IMR-90 (cell line): ENCODE data around the gene COL5A2. TPM values are rescaled to one million over a fixed set of nuclear protein-coding genes. Genes with fewer than 3 reads are reported as not detected.
A peak's percentile ranks its signal among the peaks of the same experiment; 100 is the strongest.

Source experiments
- ATAC-seq: fragments of 200-7000 bp; cut with Tn5 transposase; 2 replicates; pipeline ENCODE4 v1.9.1; 2020; ENCODE audit warnings: low read depth, mild to moderate bottlenecking, moderate library complexity
- BruUV-seq: library from RNA; stranded (reverse); fragments of 400-500 nt; replicated peaks from 2 replicates; lab custom pipeline; 2021; lab: Mats Ljungman, UMichigan
- CTCF ChIA-PET: fragments of 300-600 bp; formaldehyde crosslinking; extraction: SDS; loops from one replicate; lab custom pipeline; 2021; ENCODE audit warnings: antibody characterized with exemption; lab: Yijun Ruan, JAX
- POLR2A ChIA-PET: fragments of 300-600 bp; sonication (Branson Sonifier 250); formaldehyde crosslinking; loops from one replicate; lab custom pipeline; 2022; ENCODE audit warnings: antibody characterized with exemption; ENCODE audit not compliant: unreplicated experiment; lab: Charles Lee
- DNase-seq: peaks from one replicate; pipeline ENCODE4 v3.0.0; 2013
- H2AFZ ChIP-seq: replicated peaks from 2 replicates; pipeline ENCODE3; 2013; ENCODE audit warnings: low read length, mild to moderate bottlenecking; ENCODE audit not compliant: poor library complexity
- H2AK5ac ChIP-seq: 2 replicates; pipeline ENCODE4 v1.6.1; 2013; ENCODE audit warnings: low read depth, low read length, inconsistent platforms
- H2AK9ac ChIP-seq: replicated peaks from 2 replicates; pipeline ENCODE3; 2013; ENCODE audit warnings: mild to moderate bottlenecking, low read depth, low read length, moderate library complexity; ENCODE audit not compliant: poor library complexity
- H2BK120ac ChIP-seq: 2 replicates; pipeline ENCODE4 v1.6.1; 2013; ENCODE audit warnings: low read depth, low read length, inconsistent platforms
- H2BK15ac ChIP-seq: 3 replicates; pipeline ENCODE4 v1.6.1; 2013; ENCODE audit warnings: low read depth, low read length, inconsistent platforms
- H2BK20ac ChIP-seq: 2 replicates; pipeline ENCODE4 v1.6.1; 2013; ENCODE audit warnings: low read depth, mild to moderate bottlenecking, inconsistent platforms, low read length, moderate library complexity
- H2BK5ac ChIP-seq: 2 replicates; pipeline ENCODE4 v1.6.1; 2013; ENCODE audit warnings: mild to moderate bottlenecking, low read depth, low read length, inconsistent platforms; ENCODE audit not compliant: poor library complexity, severe bottlenecking
- H3K14ac ChIP-seq: replicated peaks from 2 replicates; pipeline ENCODE4 v1.6.1; 2013; ENCODE audit warnings: low read depth, low read length, inconsistent platforms
- H3K18ac ChIP-seq: 2 replicates; pipeline ENCODE4 v1.6.1; 2013; ENCODE audit warnings: low read depth, low read length, control low read depth
- H3K23ac ChIP-seq: 2 replicates; pipeline ENCODE4 v1.6.1; 2013; ENCODE audit warnings: low read depth, low read length, inconsistent platforms
- H3K27ac ChIP-seq: 2 replicates; pipeline ENCODE4 v1.5.1; 2013; ENCODE audit warnings: mild to moderate bottlenecking, control low read depth, low read length; ENCODE audit not compliant: insufficient read depth
- H3K27me3 ChIP-seq: 2 replicates; pipeline ENCODE4 v1.6.1; 2013; ENCODE audit warnings: low read length; ENCODE audit not compliant: control insufficient read depth, insufficient read depth
- H3K36me3 ChIP-seq: 2 replicates; pipeline ENCODE4 v1.6.1; 2013; ENCODE audit warnings: low read length, mixed read lengths; ENCODE audit not compliant: control insufficient read depth, insufficient read depth
- H3K4ac ChIP-seq: 2 replicates; pipeline ENCODE4 v1.6.1; 2013; ENCODE audit warnings: low read depth, low read length, inconsistent platforms
- H3K4me1 ChIP-seq: 2 replicates; pipeline ENCODE4 v1.6.1; 2013; ENCODE audit warnings: low read length, mixed read lengths; ENCODE audit not compliant: control insufficient read depth, insufficient read depth
- H3K4me2 ChIP-seq: 2 replicates; pipeline ENCODE4 v1.6.1; 2013; ENCODE audit warnings: low read depth, mild to moderate bottlenecking, control low read depth, low read length, moderate library complexity
- H3K4me3 ChIP-seq: 2 replicates; pipeline ENCODE4 v1.5.1; 2013; ENCODE audit warnings: low read depth, mild to moderate bottlenecking, control low read depth, low read length, moderate library complexity; ENCODE audit not compliant: insufficient read depth
- H3K56ac ChIP-seq: 2 replicates; pipeline ENCODE4 v1.6.1; 2013; ENCODE audit warnings: low read length, inconsistent platforms; ENCODE audit not compliant: insufficient read depth; ENCODE audit errors: extremely low read depth
- H3K79me1 ChIP-seq, 2 experiments: 2 replicates each; pipeline ENCODE4 v1.6.1; 2013; ENCODE audit warnings: low read length in 2 of 2, inconsistent platforms in 1 of 2, low read depth in 1 of 2
- H3K9ac ChIP-seq: 2 replicates; pipeline ENCODE4 v1.6.1; 2013; ENCODE audit warnings: low read depth, low read length, control low read depth
- H3K9me1 ChIP-seq: 2 replicates; pipeline ENCODE4 v1.6.1; 2013; ENCODE audit warnings: low read length, inconsistent platforms; ENCODE audit not compliant: insufficient read depth
- H3K9me3 ChIP-seq: 2 replicates; pipeline ENCODE4 v1.6.1; 2013; ENCODE audit warnings: low read length; ENCODE audit not compliant: control insufficient read depth, insufficient read depth
- H4K20me1 ChIP-seq: 2 replicates; pipeline ENCODE4 v1.6.1; 2013; ENCODE audit warnings: low read length, inconsistent platforms; ENCODE audit not compliant: insufficient read depth
- H4K5ac ChIP-seq: 2 replicates; pipeline ENCODE4 v1.6.1; 2013; ENCODE audit warnings: mild to moderate bottlenecking, low read depth, low read length, control low read depth
- H4K8ac ChIP-seq, 2 experiments: 2 replicates each; pipeline ENCODE4 v1.6.1; 2013; ENCODE audit warnings: low read depth in 2 of 2, low read length in 2 of 2, control low read depth in 1 of 2, inconsistent platforms in 1 of 2
- H4K91ac ChIP-seq: 2 replicates; pipeline ENCODE4 v1.6.1; 2013; ENCODE audit warnings: low read depth, low read length, inconsistent platforms; ENCODE audit not compliant: insufficient read depth
- CHD1 ChIP-seq: IDR thresholded peaks from 2 replicates; pipeline ENCODE4 v1.6.1; 2012; ENCODE audit warnings: low read depth, low read length, improper control_type of control experiment
- MAFK ChIP-seq: IDR thresholded peaks from 2 replicates; pipeline ENCODE4 v1.6.1; 2012; ENCODE audit warnings: low read depth, low read length, improper control_type of control experiment
- MXI1 ChIP-seq: IDR thresholded peaks from 2 replicates; pipeline ENCODE4 v1.6.1; 2012; ENCODE audit warnings: low read depth, mild to moderate bottlenecking, low read length, moderate library complexity, borderline replicate concordance
- NFE2L2 ChIP-seq: fragments of 150-350 bp; IDR thresholded peaks from 2 replicates; pipeline ENCODE4 v1.6.1; 2016; ENCODE audit warnings: low read depth, mild to moderate bottlenecking, low read length
- RFX5 ChIP-seq: IDR thresholded peaks from 2 replicates; pipeline ENCODE4 v1.8.0; 2012; ENCODE audit warnings: low read depth, mild to moderate bottlenecking, low read length, moderate library complexity
- SMC3 ChIP-seq: fragments of 150-350 bp; IDR thresholded peaks from 2 replicates; pipeline ENCODE4 v1.6.1; 2016; ENCODE audit warnings: low read depth, mild to moderate bottlenecking, antibody characterized with exemption, low read length, moderate library complexity
- WGBS, 2 experiments: methylation state at CpG; one replicate each; pipeline versions ENCODE4 v1.1.5 to v1.1.7; 2013; ENCODE audit warnings: missing lambda C conversion rate in 2 of 2; ENCODE audit not compliant: insufficient read length in 1 of 2; ENCODE audit errors: extremely low coverage in 2 of 2; 5-methylcytosine and 5-hydroxymethylcytosine counted together
- dilution Hi-C: fragments of 300-500 bp; cut with HindIII; formaldehyde crosslinking; loops from one replicate; pipeline ENCODE4 v1.14.3; 2018; ENCODE audit warnings: low sequenced_read_pairs; ENCODE audit not compliant: unreplicated experiment
- in situ Hi-C: fragments of 300-500 bp; cut with MboI; formaldehyde crosslinking; loops from 3 replicates; pipeline ENCODE4 v1.14.3; 2019; ENCODE audit warnings: low sequenced_read_pairs, inconsistent platforms, mixed read lengths
- intact Hi-C: fragments of 100-400 bp; cut with micrococcal nuclease; formaldehyde crosslinking; loops from 2 replicates; pipeline ENCODE4 v1.10.0; 2022
- polyA plus RNA-seq, 3 experiments: library from polyadenylated mRNA; depleted of rRNA; stranded (reverse); fragments of >200 nt; gene quantifications; 2 replicates each; pipeline ENCODE4 v1.2.3, GENCODE V29; 2012; ENCODE audit warnings: low replicate concordance in 1 of 3
- total RNA-seq: library from RNA; depleted of rRNA; stranded (reverse); fragments of >200 nt; gene quantifications from 2 replicates; pipeline ENCODE4 v1.2.3, GENCODE V29; 2012
- TF ChIP-seq, protein P1 (sequence below): conservative IDR thresholded peaks from 2 replicates; pipeline ENCODE4 v1.5.1; 2012; ENCODE audit warnings: mild to moderate bottlenecking, low read depth, low read length, improper control_type of control experiment

The COL5A2 gene
- total and polyA plus RNA-seq, 2 of the 4 experiments (the other 2 are of a cell fraction): 181 to 257 TPM

DNA sequence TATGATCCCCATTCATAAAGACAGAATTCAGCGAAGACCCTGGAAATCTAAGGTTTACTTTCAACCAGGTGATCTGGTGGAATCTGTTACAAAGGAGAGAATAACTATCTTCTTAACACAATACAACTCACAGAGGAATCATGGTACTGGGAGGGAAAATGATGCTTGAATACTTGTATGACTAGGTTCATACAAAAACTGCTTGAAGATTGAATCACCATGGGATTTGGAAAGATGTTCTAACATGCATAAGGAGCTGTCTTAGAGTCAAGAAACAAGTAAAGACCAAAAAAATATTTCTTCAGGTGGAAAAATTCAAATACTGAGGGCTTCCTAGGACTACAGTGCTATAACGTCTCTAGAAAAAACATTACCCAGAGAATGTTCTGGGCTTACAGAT lies 32.2 kb downstream of the COL5A2 start:
- Histone ChIP-seq H2BK5ac (peak overlapping the region; percentile 63), H4K5ac (peak overlapping the region; percentile 30; the same call in 1 of the 2 replicates), H3K4me1 (peaks cover 16% of the 10 kb centered on the region), H2AK5ac (no peak overlapping the region), H3K4me3 (no peak overlapping the region), H3K36me3 (peaks cover 1% of the 10 kb centered on the region; the same call in 1 of the 2 replicates), H3K79me1 (peaks cover 2 to 36% of the 10 kb centered on the region in 2 experiments; a peak in 3 of 4 replicates), H3K9me3 (no peaks in the 10 kb centered on the region), H3K27ac (peak overlapping the region; percentile 53; the same call in 1 of the 2 replicates), H3K9me1 (0 out of 2 replicates have a peak, but pooled peaks cover 6% of the 10 kb centered on the region), H3K14ac (no peak overlapping the region), H3K18ac (peak overlapping the region; percentile 66; the same call in 1 of the 2 replicates), H2BK20ac (no peak overlapping the region), H2BK120ac (no peak overlapping the region), H4K20me1 (peaks cover 29% of the 10 kb centered on the region; the same call in 1 of the 2 replicates), H4K91ac (no peak overlapping the region), H2AFZ (no peak overlapping the region), H4K8ac (no peak overlapping the region; a peak in 1 of 4 replicates), H3K4me2 (no peak overlapping the region; the same call in 1 of the 2 replicates), H2AK9ac (no peak overlapping the region), H2BK15ac (no peak overlapping the region), H3K56ac (no peak overlapping the region), H3K27me3 (no peaks in the 10 kb centered on the region), H3K4ac (no peak overlapping the region; the same call in 1 of the 2 replicates), H3K23ac (no peak overlapping the region), H3K9ac (no peak overlapping the region)
- intact Hi-C loops (no loop called here), dilution Hi-C loops (no loop called here), in situ Hi-C loops (no loop called here)
- DNase-seq (peak; percentile 62), ATAC-seq (no peak)
- BruUV-seq: no TSS peak
- no peak for TF ChIP-seq CHD1
- no peak for TF ChIP-seq NFE2L2
- TF ChIP-seq SMC3: no peak
- TF ChIP-seq MAFK: no peak
- TF ChIP-seq, protein P1, sequence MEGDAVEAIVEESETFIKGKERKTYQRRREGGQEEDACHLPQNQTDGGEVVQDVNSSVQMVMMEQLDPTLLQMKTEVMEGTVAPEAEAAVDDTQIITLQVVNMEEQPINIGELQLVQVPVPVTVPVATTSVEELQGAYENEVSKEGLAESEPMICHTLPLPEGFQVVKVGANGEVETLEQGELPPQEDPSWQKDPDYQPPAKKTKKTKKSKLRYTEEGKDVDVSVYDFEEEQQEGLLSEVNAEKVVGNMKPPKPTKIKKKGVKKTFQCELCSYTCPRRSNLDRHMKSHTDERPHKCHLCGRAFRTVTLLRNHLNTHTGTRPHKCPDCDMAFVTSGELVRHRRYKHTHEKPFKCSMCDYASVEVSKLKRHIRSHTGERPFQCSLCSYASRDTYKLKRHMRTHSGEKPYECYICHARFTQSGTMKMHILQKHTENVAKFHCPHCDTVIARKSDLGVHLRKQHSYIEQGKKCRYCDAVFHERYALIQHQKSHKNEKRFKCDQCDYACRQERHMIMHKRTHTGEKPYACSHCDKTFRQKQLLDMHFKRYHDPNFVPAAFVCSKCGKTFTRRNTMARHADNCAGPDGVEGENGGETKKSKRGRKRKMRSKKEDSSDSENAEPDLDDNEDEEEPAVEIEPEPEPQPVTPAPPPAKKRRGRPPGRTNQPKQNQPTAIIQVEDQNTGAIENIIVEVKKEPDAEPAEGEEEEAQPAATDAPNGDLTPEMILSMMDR: no peak
- no peak for TF ChIP-seq MXI1
- no peak for TF ChIP-seq RFX5
- ChIA-PET POLR2A (no interaction called here), CTCF (interaction anchor here (0.6 kb wide), 2 partner anchors 32 to 138 kb away, joined by 3 to 6 read pairs; no protein-coding TSS in a partner anchor)
- no CpG with 5 or more reads among the region's 2 CpGs for WGBS, 2 experiments
